KMS-11 (cell line): ENCODE data around the gene LRBA.

ENCODE experiments used
- H2AFZ ChIP-seq: fragments of 200-600 bp; sonication (generic); 2 replicates; pipeline ENCODE4 v1.6.1; 2016; ENCODE audit warnings: antibody characterized with exemption, mixed run types, low read depth
- H3K27ac ChIP-seq: fragments of 200-600 bp; sonication (generic); 2 replicates; pipeline ENCODE4 v1.6.1; 2016; ENCODE audit warnings: mild to moderate bottlenecking, mixed run types
- H3K27me3 ChIP-seq: fragments of 200-600 bp; sonication (generic); 2 replicates; pipeline ENCODE4 v1.6.1; 2017; ENCODE audit warnings: mild to moderate bottlenecking, low read depth, mixed run types, moderate library complexity; ENCODE audit not compliant: insufficient read depth
- H3K36me3 ChIP-seq: fragments of 200-600 bp; sonication (generic); 2 replicates; pipeline ENCODE4 v1.6.1; 2017; ENCODE audit warnings: mild to moderate bottlenecking, mixed run types; ENCODE audit not compliant: insufficient read depth
- H3K4me1 ChIP-seq: fragments of 200-600 bp; sonication (generic); 2 replicates; pipeline ENCODE4 v1.6.1; 2016; ENCODE audit warnings: mild to moderate bottlenecking, low read depth, mixed run types; ENCODE audit not compliant: poor library complexity, severe bottlenecking
- H3K4me2 ChIP-seq: fragments of 200-600 bp; sonication (generic); 2 replicates; pipeline ENCODE4 v1.7.0; 2016; ENCODE audit warnings: mild to moderate bottlenecking, mixed run types
- H3K4me3 ChIP-seq: fragments of 200-600 bp; sonication (generic); IDR thresholded peaks from 2 replicates; pipeline ENCODE4 v1.6.1; 2017; ENCODE audit warnings: low read depth, low read length, mixed read lengths; ENCODE audit not compliant: insufficient read depth
- H3K79me2 ChIP-seq: fragments of 200-600 bp; sonication (generic); 2 replicates; pipeline ENCODE4 v1.6.1; 2016; ENCODE audit warnings: low read depth, mixed run types; ENCODE audit not compliant: insufficient read depth
- H3K9ac ChIP-seq: fragments of 200-600 bp; sonication (generic); 2 replicates; pipeline ENCODE4 v1.6.1; 2016; ENCODE audit warnings: mild to moderate bottlenecking, mixed run types
- H4K20me1 ChIP-seq: fragments of 200-600 bp; sonication (generic); 2 replicates; pipeline ENCODE4 v1.6.1; 2016; ENCODE audit warnings: mild to moderate bottlenecking, mixed run types; ENCODE audit not compliant: insufficient read depth
- TF ChIP-seq, protein P1 (sequence below): fragments of 200-600 bp; sonication (generic); conservative IDR thresholded peaks from 2 replicates; pipeline ENCODE4 v1.6.1; 2017; ENCODE audit warnings: low read depth, mild to moderate bottlenecking, antibody characterized with exemption, low read length, moderate library complexity, mixed read lengths

The LRBA gene

DNA sequence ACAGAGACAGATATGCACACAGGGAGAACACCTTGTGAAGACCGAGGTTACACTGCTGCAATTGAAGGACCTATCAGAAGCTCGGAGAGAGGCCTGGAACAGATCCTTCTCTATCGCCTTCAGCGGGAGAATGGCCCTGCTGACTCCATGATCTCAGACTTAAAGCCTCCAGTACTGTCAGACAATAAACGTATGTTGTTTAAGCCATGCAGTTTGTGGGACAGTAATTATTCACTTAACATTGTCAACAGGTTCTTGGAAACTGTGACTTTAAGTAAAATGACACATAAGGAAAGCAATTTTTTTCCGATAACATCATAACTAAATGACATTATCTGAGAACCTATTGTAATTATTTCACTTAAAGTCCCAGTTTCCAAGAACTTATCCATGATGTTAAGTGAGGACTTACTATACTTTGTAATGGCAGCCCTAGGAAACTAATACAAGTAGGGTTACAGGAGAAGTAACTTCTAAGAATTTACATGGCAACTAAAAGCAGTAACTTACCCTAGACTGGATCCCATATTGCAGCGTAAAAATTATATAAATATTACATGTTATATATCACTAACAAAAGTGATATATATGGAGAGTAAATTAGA, 613.9 kb downstream of the LRBA start:
- Histone ChIP-seq H4K20me1 (no peaks in the 10 kb centered on the region), H3K27me3 (no peaks in the 10 kb centered on the region), H3K79me2 (no peaks in the 10 kb centered on the region), H3K4me3 (no peak overlapping the region), H3K9ac (no peak overlapping the region), H3K4me1 (peaks cover 22% of the 10 kb centered on the region), H3K36me3 (no peaks in the 10 kb centered on the region), H3K4me2 (no peak overlapping the region), H3K27ac (no peak overlapping the region), H2AFZ (no peak overlapping the region)
- TF ChIP-seq, protein P1, sequence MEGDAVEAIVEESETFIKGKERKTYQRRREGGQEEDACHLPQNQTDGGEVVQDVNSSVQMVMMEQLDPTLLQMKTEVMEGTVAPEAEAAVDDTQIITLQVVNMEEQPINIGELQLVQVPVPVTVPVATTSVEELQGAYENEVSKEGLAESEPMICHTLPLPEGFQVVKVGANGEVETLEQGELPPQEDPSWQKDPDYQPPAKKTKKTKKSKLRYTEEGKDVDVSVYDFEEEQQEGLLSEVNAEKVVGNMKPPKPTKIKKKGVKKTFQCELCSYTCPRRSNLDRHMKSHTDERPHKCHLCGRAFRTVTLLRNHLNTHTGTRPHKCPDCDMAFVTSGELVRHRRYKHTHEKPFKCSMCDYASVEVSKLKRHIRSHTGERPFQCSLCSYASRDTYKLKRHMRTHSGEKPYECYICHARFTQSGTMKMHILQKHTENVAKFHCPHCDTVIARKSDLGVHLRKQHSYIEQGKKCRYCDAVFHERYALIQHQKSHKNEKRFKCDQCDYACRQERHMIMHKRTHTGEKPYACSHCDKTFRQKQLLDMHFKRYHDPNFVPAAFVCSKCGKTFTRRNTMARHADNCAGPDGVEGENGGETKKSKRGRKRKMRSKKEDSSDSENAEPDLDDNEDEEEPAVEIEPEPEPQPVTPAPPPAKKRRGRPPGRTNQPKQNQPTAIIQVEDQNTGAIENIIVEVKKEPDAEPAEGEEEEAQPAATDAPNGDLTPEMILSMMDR = no peak

DNA sequence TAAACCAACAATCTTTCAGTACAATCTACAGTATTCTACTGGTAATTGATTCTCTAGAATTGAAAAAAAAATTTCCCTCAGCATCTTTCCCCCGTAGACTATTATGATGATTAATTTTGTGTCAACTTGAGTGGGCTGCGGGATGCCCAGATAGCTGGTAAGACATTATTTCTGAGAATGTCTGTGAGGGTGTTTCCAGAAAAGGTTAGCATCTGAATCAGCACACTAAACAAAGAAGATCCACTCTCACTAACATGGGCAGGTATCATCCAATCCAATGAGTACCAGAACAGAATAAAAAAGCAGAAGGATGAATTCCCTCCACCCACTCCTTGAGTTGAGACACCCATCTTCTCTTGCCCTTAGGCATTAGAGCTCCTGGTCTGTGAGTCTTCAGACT, 619.2 kb downstream of the LRBA start:
- TF ChIP-seq, protein P1 = no peak
- Histone ChIP-seq H3K27me3 (no peaks in the 10 kb centered on the region), H3K79me2 (no peaks in the 10 kb centered on the region), H3K9ac (no peak overlapping the region), H3K27ac (no peak overlapping the region), H3K4me1 (no peaks in the 10 kb centered on the region), H3K36me3 (no peaks in the 10 kb centered on the region), H3K4me3 (no peak overlapping the region), H3K4me2 (no peak overlapping the region), H2AFZ (no peak overlapping the region), H4K20me1 (no peaks in the 10 kb centered on the region)

DNA sequence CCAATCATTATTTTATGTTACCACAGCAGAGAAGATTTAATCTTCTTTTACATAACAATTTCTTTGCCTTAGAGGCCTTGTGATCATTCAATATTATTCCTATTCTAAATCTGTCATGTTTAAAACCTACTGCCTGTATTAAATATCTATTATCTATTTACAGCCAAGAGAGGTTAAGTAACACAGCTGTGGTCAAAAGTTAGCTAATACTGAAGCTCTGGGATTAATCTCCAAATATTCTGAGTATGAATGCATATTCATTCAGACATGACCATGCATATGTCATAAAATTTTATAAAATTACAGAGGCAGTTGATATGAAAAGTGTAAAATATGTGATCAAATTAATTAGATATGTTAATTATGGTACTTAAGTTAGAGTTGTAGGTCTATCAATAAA, 621.0 kb downstream of the LRBA start:
- H3K4me3 ChIP-seq = no peak overlapping the region
- H3K79me2 ChIP-seq = no peaks in the 10 kb centered on the region
- no peak overlapping the region for H3K4me2 ChIP-seq

DNA sequence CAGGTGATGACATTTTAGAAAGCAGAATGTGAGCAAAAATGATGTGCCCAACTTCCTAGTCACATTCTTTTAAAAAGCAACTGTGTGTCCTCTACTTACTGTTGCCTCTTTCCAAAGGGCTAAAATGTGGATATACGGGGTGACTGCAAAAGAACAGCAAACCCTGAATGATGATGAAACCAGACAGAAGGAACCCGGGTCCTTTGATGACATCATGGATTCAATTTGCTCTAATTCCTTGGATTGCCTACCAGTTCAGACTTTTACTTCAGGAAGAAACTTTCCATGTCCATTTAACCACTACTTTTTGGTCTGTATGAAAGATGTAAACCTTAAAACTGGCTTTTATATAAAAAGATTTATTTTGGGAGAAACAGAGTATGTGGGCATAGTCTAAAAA, 624.0 kb downstream of the LRBA start:
- H4K20me1 ChIP-seq = no peaks in the 10 kb centered on the region
- H3K4me3 ChIP-seq = no peak overlapping the region
- H3K4me2 ChIP-seq = no peak overlapping the region
- no peaks in the 10 kb centered on the region for H3K36me3 ChIP-seq
- TF ChIP-seq, protein P1 = no peak
- no peaks in the 10 kb centered on the region for H3K27me3 ChIP-seq
- H2AFZ ChIP-seq = no peak overlapping the region
- no peaks in the 10 kb centered on the region for H3K4me1 ChIP-seq
- H3K27ac ChIP-seq = no peak overlapping the region
- H3K9ac ChIP-seq = no peak overlapping the region
- no peaks in the 10 kb centered on the region for H3K79me2 ChIP-seq

More for the DNA sequence above, 621.0 kb downstream of the LRBA start:
- no peaks in the 10 kb centered on the region for H4K20me1 ChIP-seq
- no peak overlapping the region for H2AFZ ChIP-seq
- TF ChIP-seq, protein P1 = no peak
- no peak overlapping the region for H3K27ac ChIP-seq
- H3K4me1 ChIP-seq = no peaks in the 10 kb centered on the region
- H3K9ac ChIP-seq = no peak overlapping the region
- H3K27me3 ChIP-seq = no peaks in the 10 kb centered on the region
- no peaks in the 10 kb centered on the region for H3K36me3 ChIP-seq
